HL-60 (cell line): ENCODE data around the gene SCN5A.

ENCODE experiments used
- POLR2AphosphoS5 ChIP-seq: IDR thresholded peaks from 2 replicates; pipeline ENCODE4 v1.6.1; 2012; ENCODE audit warnings: low read depth
- TF ChIP-seq, protein P1 (sequence below): IDR thresholded peaks from one replicate; pipeline ENCODE4 v1.5.1; 2011; ENCODE audit warnings: low read length, control low read depth, inconsistent platforms; ENCODE audit not compliant: insufficient read depth

GRCh38 chr3:38632989-38633388, 16.5 kb downstream of the SCN5A start:
- TF ChIP-seq, protein P1, sequence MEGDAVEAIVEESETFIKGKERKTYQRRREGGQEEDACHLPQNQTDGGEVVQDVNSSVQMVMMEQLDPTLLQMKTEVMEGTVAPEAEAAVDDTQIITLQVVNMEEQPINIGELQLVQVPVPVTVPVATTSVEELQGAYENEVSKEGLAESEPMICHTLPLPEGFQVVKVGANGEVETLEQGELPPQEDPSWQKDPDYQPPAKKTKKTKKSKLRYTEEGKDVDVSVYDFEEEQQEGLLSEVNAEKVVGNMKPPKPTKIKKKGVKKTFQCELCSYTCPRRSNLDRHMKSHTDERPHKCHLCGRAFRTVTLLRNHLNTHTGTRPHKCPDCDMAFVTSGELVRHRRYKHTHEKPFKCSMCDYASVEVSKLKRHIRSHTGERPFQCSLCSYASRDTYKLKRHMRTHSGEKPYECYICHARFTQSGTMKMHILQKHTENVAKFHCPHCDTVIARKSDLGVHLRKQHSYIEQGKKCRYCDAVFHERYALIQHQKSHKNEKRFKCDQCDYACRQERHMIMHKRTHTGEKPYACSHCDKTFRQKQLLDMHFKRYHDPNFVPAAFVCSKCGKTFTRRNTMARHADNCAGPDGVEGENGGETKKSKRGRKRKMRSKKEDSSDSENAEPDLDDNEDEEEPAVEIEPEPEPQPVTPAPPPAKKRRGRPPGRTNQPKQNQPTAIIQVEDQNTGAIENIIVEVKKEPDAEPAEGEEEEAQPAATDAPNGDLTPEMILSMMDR: no peak
- TF ChIP-seq POLR2AphosphoS5: no peak
